PFSK-1 (cell line): ENCODE measurements around the gene CHRNA3.

Experiments used
- POLR2AphosphoS5 ChIP-seq: IDR thresholded peaks from 2 replicates; pipeline ENCODE4 v1.6.1; 2012; ENCODE audit warnings: low read depth, mild to moderate bottlenecking, control low read depth, low read length, moderate library complexity
- TF ChIP-seq, protein P1 (sequence below), 2 experiments: IDR thresholded peaks; 2 replicates each; pipeline versions ENCODE4 v1.6.1 to v1.8.0; 2011 to 2012; ENCODE audit warnings: low read depth in 2 of 2, low read length in 2 of 2, control low read depth in 1 of 2, inconsistent platforms in 1 of 2, mild to moderate bottlenecking in 1 of 2, moderate library complexity in 1 of 2; ENCODE audit not compliant: insufficient read depth in 1 of 2

DNA sequence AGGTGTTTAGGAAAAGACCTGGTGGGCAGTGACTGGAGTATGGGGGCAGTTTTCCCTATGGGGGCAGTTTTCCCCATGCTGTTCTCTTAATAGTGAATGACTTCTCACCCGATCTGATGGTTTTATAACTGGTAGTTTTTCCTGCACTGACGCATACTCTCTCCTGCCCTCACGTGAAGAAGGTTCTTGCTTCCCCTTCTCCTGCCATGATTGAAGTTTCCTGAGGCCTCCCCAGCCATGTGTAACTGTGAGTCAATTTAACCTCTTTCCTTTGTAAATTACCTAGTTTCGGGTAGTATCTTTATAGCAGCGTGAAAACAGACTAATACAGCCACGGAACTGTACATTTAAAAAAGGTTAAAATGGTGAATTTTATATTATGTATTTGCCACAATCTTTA, 45.2 kb upstream of the CHRNA3 start:
- TF ChIP-seq, protein P1, sequence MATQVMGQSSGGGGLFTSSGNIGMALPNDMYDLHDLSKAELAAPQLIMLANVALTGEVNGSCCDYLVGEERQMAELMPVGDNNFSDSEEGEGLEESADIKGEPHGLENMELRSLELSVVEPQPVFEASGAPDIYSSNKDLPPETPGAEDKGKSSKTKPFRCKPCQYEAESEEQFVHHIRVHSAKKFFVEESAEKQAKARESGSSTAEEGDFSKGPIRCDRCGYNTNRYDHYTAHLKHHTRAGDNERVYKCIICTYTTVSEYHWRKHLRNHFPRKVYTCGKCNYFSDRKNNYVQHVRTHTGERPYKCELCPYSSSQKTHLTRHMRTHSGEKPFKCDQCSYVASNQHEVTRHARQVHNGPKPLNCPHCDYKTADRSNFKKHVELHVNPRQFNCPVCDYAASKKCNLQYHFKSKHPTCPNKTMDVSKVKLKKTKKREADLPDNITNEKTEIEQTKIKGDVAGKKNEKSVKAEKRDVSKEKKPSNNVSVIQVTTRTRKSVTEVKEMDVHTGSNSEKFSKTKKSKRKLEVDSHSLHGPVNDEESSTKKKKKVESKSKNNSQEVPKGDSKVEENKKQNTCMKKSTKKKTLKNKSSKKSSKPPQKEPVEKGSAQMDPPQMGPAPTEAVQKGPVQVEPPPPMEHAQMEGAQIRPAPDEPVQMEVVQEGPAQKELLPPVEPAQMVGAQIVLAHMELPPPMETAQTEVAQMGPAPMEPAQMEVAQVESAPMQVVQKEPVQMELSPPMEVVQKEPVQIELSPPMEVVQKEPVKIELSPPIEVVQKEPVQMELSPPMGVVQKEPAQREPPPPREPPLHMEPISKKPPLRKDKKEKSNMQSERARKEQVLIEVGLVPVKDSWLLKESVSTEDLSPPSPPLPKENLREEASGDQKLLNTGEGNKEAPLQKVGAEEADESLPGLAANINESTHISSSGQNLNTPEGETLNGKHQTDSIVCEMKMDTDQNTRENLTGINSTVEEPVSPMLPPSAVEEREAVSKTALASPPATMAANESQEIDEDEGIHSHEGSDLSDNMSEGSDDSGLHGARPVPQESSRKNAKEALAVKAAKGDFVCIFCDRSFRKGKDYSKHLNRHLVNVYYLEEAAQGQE (IDR thresholded peaks at IDR 0.05; ENCODE audit: insufficient read depth in 1 of 2, low read depth in 2 of 2, low read length in 2 of 2) = no peak
- no peak for TF ChIP-seq POLR2AphosphoS5
